ENCODE measurements around the gene ZNF326.
A peak's percentile ranks its signal among the peaks of the same experiment; 100 is the strongest.

ZNF326 gene

GRCh38 chr1:89957107-89957506 is 37.8 kb upstream of the ZNF326 start:
- 80% methylated on average over 1 of the region's 1 CpG for WGBS (ENCODE audit: insufficient coverage)
- H3K36me3 ChIP-seq (ENCODE audit: control insufficient read depth in 4 of 4, insufficient read depth in 4 of 4, low read length in 3 of 4), result no peaks in the 10 kb centered on the region
- peak in 1 of 3 donors; percentile 24 for DNase-seq
- H3K27me3 ChIP-seq (replicated peaks in 2 of 5; ENCODE audit: control insufficient read depth in 4 of 5, insufficient read depth in 5 of 5, low read length in 4 of 5), result no peaks in the 10 kb centered on the region
- no peak overlapping the region for H3K27ac ChIP-seq (ENCODE audit: insufficient read depth in 1 of 2, low read depth in 1 of 2, low read length in 2 of 2, poor library complexity in 1 of 2, severe bottlenecking in 2 of 2)
- no peak overlapping the region for H3K4me3 ChIP-seq (ENCODE audit: control insufficient read depth in 1 of 7, extremely low read depth in 1 of 7, insufficient read depth in 4 of 7, low read depth in 2 of 7, low read length in 6 of 7)
- CTCF ChIA-PET, result interaction anchor here (1.2 kb wide), 2 partner anchors 13 to 116 kb away, joined by 3 to 4 read pairs; no protein-coding TSS in a partner anchor
- H3K4me1 ChIP-seq (ENCODE audit: control extremely low read depth in 1 of 4, control insufficient read depth in 4 of 4, insufficient read depth in 4 of 4, low read length in 3 of 4), result peaks cover 5 to 31% (median 25%) of the 10 kb centered on the region in 4 experiments
- POLR2A ChIA-PET, result interaction anchor here (0.6 kb wide), 1 partner anchor 10 kb away, joined by 4 read pairs; no protein-coding TSS in a partner anchor
- H3K9me3 ChIP-seq (ENCODE audit: control extremely low read depth in 1 of 5, control insufficient read depth in 4 of 5, insufficient read depth in 2 of 5, low read depth in 1 of 5, low read length in 4 of 5), result peaks cover 0 to 11% (median 3%) of the 10 kb centered on the region in 5 experiments

DNA sequence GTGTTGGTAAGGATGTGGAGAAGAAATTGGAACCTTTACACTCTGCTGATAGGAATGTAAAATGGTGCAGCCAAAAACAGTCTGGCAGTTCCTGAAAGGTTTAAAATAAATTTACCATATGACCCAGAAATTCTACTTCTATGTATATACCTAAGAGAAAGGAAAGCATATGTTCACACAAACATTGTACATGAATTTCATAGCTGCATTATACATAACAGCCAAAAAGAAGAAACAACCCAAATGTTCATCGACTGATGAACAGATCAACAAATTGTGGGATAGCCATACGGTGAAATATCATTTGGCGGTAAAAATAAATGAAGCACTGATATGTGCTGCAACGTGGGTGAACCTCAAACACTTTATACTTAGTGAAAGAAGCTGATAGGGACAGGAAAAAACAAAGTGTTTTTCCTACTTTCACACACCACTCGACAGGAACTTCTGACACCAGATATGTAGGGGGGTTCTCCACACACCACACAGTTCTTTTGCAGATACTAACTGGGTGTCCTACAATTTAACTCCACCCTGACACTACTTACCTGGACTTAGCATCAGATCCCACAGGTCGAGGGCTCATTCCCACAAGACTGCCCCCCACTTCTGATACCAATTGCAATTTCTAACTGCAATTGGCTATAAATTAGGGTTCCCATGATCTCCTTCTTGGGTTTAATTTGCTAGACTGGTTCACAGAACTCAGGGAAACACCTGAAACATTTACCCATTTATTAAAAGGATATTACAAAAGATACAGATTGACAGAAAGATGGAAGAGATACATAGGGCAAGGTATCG is 35.9 kb upstream of the ZNF326 start:
- ChIA-PET POLR2A (no interaction called here), CTCF (interaction anchor here (1.4 kb wide), 2 partner anchors 80 to 154 kb away, joined by 3 to 4 read pairs; no protein-coding TSS in a partner anchor)
- Histone ChIP-seq H3K27me3 (replicated peaks in 2 of 5; ENCODE audit: control insufficient read depth in 4 of 5, insufficient read depth in 5 of 5, low read length in 4 of 5) (no peaks in the 10 kb centered on the region), H3K36me3 (ENCODE audit: control insufficient read depth in 4 of 4, insufficient read depth in 4 of 4, low read length in 3 of 4) (no peaks in the 10 kb centered on the region), H3K4me3 (ENCODE audit: control insufficient read depth in 1 of 7, extremely low read depth in 1 of 7, insufficient read depth in 4 of 7, low read depth in 2 of 7, low read length in 6 of 7) (no peak overlapping the region), H3K9me3 (ENCODE audit: control extremely low read depth in 1 of 5, control insufficient read depth in 4 of 5, insufficient read depth in 2 of 5, low read depth in 1 of 5, low read length in 4 of 5) (peaks cover 0 to 11% (median 3%) of the 10 kb centered on the region in 5 experiments), H3K4me1 (ENCODE audit: control extremely low read depth in 1 of 4, control insufficient read depth in 4 of 4, insufficient read depth in 4 of 4, low read length in 3 of 4) (peaks cover 9 to 30% (median 21%) of the 10 kb centered on the region in 4 experiments), H3K27ac (ENCODE audit: insufficient read depth in 1 of 2, low read depth in 1 of 2, low read length in 2 of 2, poor library complexity in 1 of 2, severe bottlenecking in 2 of 2) (no peak overlapping the region)
- DNase-seq, result no peak
- 83% methylated on average over 5 of the region's 7 CpGs for WGBS (ENCODE audit: insufficient coverage)

GRCh38 chr1:89959719-89960118 is 35.2 kb upstream of the ZNF326 start:
- no peaks in the 10 kb centered on the region for H3K27me3 ChIP-seq (replicated peaks in 2 of 5; ENCODE audit: control insufficient read depth in 4 of 5, insufficient read depth in 5 of 5, low read length in 4 of 5)
- no peak for DNase-seq
- H3K4me3 ChIP-seq (ENCODE audit: control insufficient read depth in 1 of 7, extremely low read depth in 1 of 7, insufficient read depth in 4 of 7, low read depth in 2 of 7, low read length in 6 of 7), result no peak overlapping the region
- H3K27ac ChIP-seq (ENCODE audit: insufficient read depth in 1 of 2, low read depth in 1 of 2, low read length in 2 of 2, poor library complexity in 1 of 2, severe bottlenecking in 2 of 2), result no peak overlapping the region
- no peaks in the 10 kb centered on the region for H3K36me3 ChIP-seq (ENCODE audit: control insufficient read depth in 4 of 4, insufficient read depth in 4 of 4, low read length in 3 of 4)
- peaks cover 9 to 24% (median 16%) of the 10 kb centered on the region in 4 experiments for H3K4me1 ChIP-seq (ENCODE audit: control extremely low read depth in 1 of 4, control insufficient read depth in 4 of 4, insufficient read depth in 4 of 4, low read length in 3 of 4)
- peaks cover 0 to 11% (median 3%) of the 10 kb centered on the region in 5 experiments for H3K9me3 ChIP-seq (ENCODE audit: control extremely low read depth in 1 of 5, control insufficient read depth in 4 of 5, insufficient read depth in 2 of 5, low read depth in 1 of 5, low read length in 4 of 5)
- 100% methylated on average over 1 of the region's 2 CpGs for WGBS (ENCODE audit: insufficient coverage)
- CTCF ChIA-PET, result interaction anchor here (0.6 to 1.4 kb wide), 2 partner anchors 8 to 81 kb away, joined by 3 read pairs; no protein-coding TSS in a partner anchor
- POLR2A ChIA-PET, result no interaction called here

- peaks cover 0 to 11% (median 3%) of the 10 kb centered on the region in 5 experiments for H3K9me3 ChIP-seq (ENCODE audit: control extremely low read depth in 1 of 5, control insufficient read depth in 4 of 5, insufficient read depth in 2 of 5, low read depth in 1 of 5, low read length in 4 of 5)
- DNase-seq, result peak in 2 of 3 donors; percentile 43 to 50
Measured at GRCh38 chr1:89962024-89962741, 32.7 kb upstream of the ZNF326 start.

GRCh38 chr1:89962742-89963075 is 32.2 kb upstream of the ZNF326 start:
- Histone ChIP-seq H3K9me3 (ENCODE audit: control extremely low read depth in 1 of 5, control insufficient read depth in 4 of 5, insufficient read depth in 2 of 5, low read depth in 1 of 5, low read length in 4 of 5) (peaks cover 0 to 11% (median 3%) of the 10 kb centered on the region in 5 experiments), H3K4me3 (ENCODE audit: control insufficient read depth in 1 of 7, extremely low read depth in 1 of 7, insufficient read depth in 4 of 7, low read depth in 2 of 7, low read length in 6 of 7) (no peak overlapping the region), H3K4me1 (ENCODE audit: control extremely low read depth in 1 of 4, control insufficient read depth in 4 of 4, insufficient read depth in 4 of 4, low read length in 3 of 4) (peaks cover 16 to 25% (median 19%) of the 10 kb centered on the region in 4 experiments), H3K27ac (ENCODE audit: insufficient read depth in 1 of 2, low read depth in 1 of 2, low read length in 2 of 2, poor library complexity in 1 of 2, severe bottlenecking in 2 of 2) (no peak overlapping the region), H3K36me3 (ENCODE audit: control insufficient read depth in 4 of 4, insufficient read depth in 4 of 4, low read length in 3 of 4) (no peaks in the 10 kb centered on the region), H3K27me3 (replicated peaks in 2 of 5; ENCODE audit: control insufficient read depth in 4 of 5, insufficient read depth in 5 of 5, low read length in 4 of 5) (no peaks in the 10 kb centered on the region)
- CTCF ChIA-PET, result interaction anchor here (0.8 to 1.7 kb wide), 8 partner anchors 9 to 182 kb away, joined by 3 to 5 read pairs (median 3); no protein-coding TSS in a partner anchor
- POLR2A ChIA-PET, result no interaction called here
- DNase-seq, result no peak
- WGBS (ENCODE audit: insufficient coverage), result no CpG with 5 or more reads among the region's 1 CpG

More at GRCh38 chr1:89962024-89962741, 32.7 kb upstream of the ZNF326 start:
- no peaks in the 10 kb centered on the region for H3K27me3 ChIP-seq (replicated peaks in 2 of 5; ENCODE audit: control insufficient read depth in 4 of 5, insufficient read depth in 5 of 5, low read length in 4 of 5)
- peaks cover 16 to 29% (median 20%) of the 10 kb centered on the region in 4 experiments for H3K4me1 ChIP-seq (ENCODE audit: control extremely low read depth in 1 of 4, control insufficient read depth in 4 of 4, insufficient read depth in 4 of 4, low read length in 3 of 4)
- H3K4me3 ChIP-seq (ENCODE audit: control insufficient read depth in 1 of 7, extremely low read depth in 1 of 7, insufficient read depth in 4 of 7, low read depth in 2 of 7, low read length in 6 of 7), result peak overlapping the region in 5 of 7 experiments; percentile 2 to 62 (median 49)
- H3K36me3 ChIP-seq (ENCODE audit: control insufficient read depth in 4 of 4, insufficient read depth in 4 of 4, low read length in 3 of 4), result no peaks in the 10 kb centered on the region
- no peak overlapping the region for H3K27ac ChIP-seq (ENCODE audit: insufficient read depth in 1 of 2, low read depth in 1 of 2, low read length in 2 of 2, poor library complexity in 1 of 2, severe bottlenecking in 2 of 2)
- ChIA-PET CTCF (interaction anchor here (0.8 to 1.7 kb wide), 6 partner anchors 8 to 182 kb away, joined by 3 to 6 read pairs (median 4); no protein-coding TSS in a partner anchor), POLR2A (no interaction called here)
- WGBS (ENCODE audit: insufficient coverage), result 8% methylated on average over 2 of the region's 6 CpGs

GRCh38 chr1:89965193-89965768 is 29.6 kb upstream of the ZNF326 start:
- CTCF ChIA-PET, result interaction anchor here (0.6 to 1.5 kb wide), 4 partner anchors 10 to 165 kb away, joined by 3 to 7 read pairs (median 3); no protein-coding TSS in a partner anchor

More at GRCh38 chr1:89965193-89965768, 29.6 kb upstream of the ZNF326 start:
- Histone ChIP-seq H3K4me3 (ENCODE audit: control insufficient read depth in 1 of 7, extremely low read depth in 1 of 7, insufficient read depth in 4 of 7, low read depth in 2 of 7, low read length in 6 of 7) (no peak overlapping the region), H3K4me1 (ENCODE audit: control extremely low read depth in 1 of 4, control insufficient read depth in 4 of 4, insufficient read depth in 4 of 4, low read length in 3 of 4) (peaks cover 16 to 25% (median 19%) of the 10 kb centered on the region in 4 experiments), H3K27me3 (replicated peaks in 2 of 5; ENCODE audit: control insufficient read depth in 4 of 5, insufficient read depth in 5 of 5, low read length in 4 of 5) (no peaks in the 10 kb centered on the region), H3K36me3 (ENCODE audit: control insufficient read depth in 4 of 4, insufficient read depth in 4 of 4, low read length in 3 of 4) (no peaks in the 10 kb centered on the region), H3K27ac (ENCODE audit: insufficient read depth in 1 of 2, low read depth in 1 of 2, low read length in 2 of 2, poor library complexity in 1 of 2, severe bottlenecking in 2 of 2) (no peak overlapping the region), H3K9me3 (ENCODE audit: control extremely low read depth in 1 of 5, control insufficient read depth in 4 of 5, insufficient read depth in 2 of 5, low read depth in 1 of 5, low read length in 4 of 5) (no peaks in the 10 kb centered on the region)
- WGBS (ENCODE audit: insufficient coverage), result 83% methylated on average over 1 of the region's 4 CpGs
- peak in 1 of 3 donors; percentile 20 for DNase-seq
- POLR2A ChIA-PET, result no interaction called here
